A549 (cell line): ENCODE measurements around the gene EHD2. TPM values are rescaled to one million over a fixed set of nuclear protein-coding genes. Genes with fewer than 3 reads are reported as not detected.
A peak's percentile ranks its signal among the peaks of the same experiment; 100 is the strongest.
"Not testable (repeated sequence)": the region's sequence is repeated elsewhere in the genome, so short reads cannot be mapped to it uniquely, and the experiment has no call there.

ENCODE experiments used
- ATAC-seq, 2 experiments: fragments of 200-7000 bp in 1 of 2; fragments of >200 bp in 1 of 2; cut with Nextera tagmentation in 1 of 2; cut with Tn5 transposase in 1 of 2; 3 replicates each; pipeline versions ENCODE4 v1.8.0 to v1.9.1; 2018 to 2020; ENCODE audit warnings: mild to moderate bottlenecking in 1 of 2, moderate library complexity in 1 of 2
- CTCF ChIA-PET: fragments of 300-600 bp; sonication (Branson Sonifier 250); formaldehyde crosslinking; extraction: SDS; loops from one replicate; lab custom pipeline; 2021; ENCODE audit warnings: antibody characterized with exemption, inconsistent platforms; lab: Yijun Ruan, JAX
- POLR2A ChIA-PET: fragments of 350-600 bp; formaldehyde crosslinking; extraction: SDS; loops from one replicate; lab custom pipeline; 2021; ENCODE audit warnings: antibody characterized with exemption, inconsistent platforms; lab: Yijun Ruan, JAX
- DNase-seq, 2 experiments: peaks; one replicate each; pipeline versions ENCODE4 v3.0.0 to v3.0.0-alpha.2; 2011 to 2016; ENCODE audit warnings: low read depth in 1 of 2, low spot score in 1 of 2
- FAIRE-seq: peaks from 2 replicates; lab custom pipeline; 2011; peaks lifted over from hg19 to GRCh38; lab: Jason Lieb, UNC
- H3K27ac ChIP-seq, 2 experiments: fragments of >200 bp; sonication (Bioruptor Twin); formaldehyde crosslinking; 3 replicates each; pipeline ENCODE4 v1.5.1; 2016 to 2017
- H3K4me1 ChIP-seq: fragments of >200 bp; sonication (Bioruptor Twin); formaldehyde crosslinking; 3 replicates; pipeline ENCODE4 v1.6.1; 2016
- H3K4me2 ChIP-seq: fragments of >200 bp; sonication (Bioruptor Twin); formaldehyde crosslinking; 3 replicates; pipeline ENCODE4 v1.6.1; 2016
- H3K4me3 ChIP-seq: fragments of >200 bp; sonication (Bioruptor Twin); formaldehyde crosslinking; 3 replicates; pipeline ENCODE4 v1.5.1; 2016
- H3K9me3 ChIP-seq: fragments of >200 bp; sonication (Bioruptor Twin); formaldehyde crosslinking; 3 replicates; pipeline ENCODE4 v1.6.1; 2016
- CBX8 ChIP-seq: fragments of 200-600 bp; sonication (generic); IDR thresholded peaks from 2 replicates; pipeline ENCODE4 v1.6.1; 2016
- CHD4 ChIP-seq: fragments of 200-600 bp; sonication (generic); IDR thresholded peaks from 2 replicates; pipeline ENCODE4 v1.6.1; 2016; ENCODE audit warnings: antibody characterized with exemption, mild to moderate bottlenecking, borderline replicate concordance
- E2F6 ChIP-seq: IDR thresholded peaks from 2 replicates; pipeline ENCODE4 v1.6.1; 2012; ENCODE audit warnings: low read depth, borderline replicate concordance
- EHMT2 ChIP-seq: fragments of 200-600 bp; sonication (generic); IDR thresholded peaks from 2 replicates; pipeline ENCODE4 v1.6.1; 2016; ENCODE audit warnings: antibody characterized with exemption, low read depth, mild to moderate bottlenecking, moderate library complexity
- FOSL2 ChIP-seq, 2 experiments: fragments of 450-650 bp in 1 of 2; fragments of >200 bp in 1 of 2; sonication (Bioruptor Twin) in 1 of 2; formaldehyde crosslinking; IDR thresholded peaks; 2 replicates each; pipeline versions ENCODE4 v1.5.0 to v1.6.1; 2016 to 2020; ENCODE audit warnings: mild to moderate bottlenecking in 1 of 2, moderate library complexity in 1 of 2
- GATA3 ChIP-seq: IDR thresholded peaks from 2 replicates; pipeline ENCODE4 v1.6.1; 2012; ENCODE audit warnings: borderline replicate concordance
- HES2 ChIP-seq: fragments of >200 bp; sonication (Bioruptor Twin); formaldehyde crosslinking; IDR thresholded peaks from 2 replicates; pipeline ENCODE4 v1.6.1; 2016
- HEYL ChIP-seq: fragments of 250-450 bp; sonication (Bioruptor Pico); IDR thresholded peaks from 2 replicates; pipeline ENCODE4 v1.8.0; 2021; ENCODE audit warnings: mild to moderate bottlenecking, moderate library complexity
- HOXA7 ChIP-seq: fragments of 250-450 bp; sonication (Bioruptor Pico); IDR thresholded peaks from 2 replicates; pipeline ENCODE4 v1.5.0; 2020; ENCODE audit warnings: mild to moderate bottlenecking, moderate library complexity
- HOXB13 ChIP-seq: fragments of 250-450 bp; sonication (Bioruptor Pico); IDR thresholded peaks from 2 replicates; pipeline ENCODE4 v1.5.0; 2020; ENCODE audit warnings: low read depth, mild to moderate bottlenecking, moderate library complexity
- JUNB ChIP-seq: fragments of >200 bp; sonication (Bioruptor Twin); formaldehyde crosslinking; IDR thresholded peaks from 2 replicates; pipeline ENCODE4 v1.6.1; 2016
- KDM1A ChIP-seq: fragments of 200-600 bp; sonication (generic); IDR thresholded peaks from 2 replicates; pipeline ENCODE4 v1.6.1; 2016; ENCODE audit warnings: low read depth, mild to moderate bottlenecking
- MAFK ChIP-seq: fragments of 450-650 bp; IDR thresholded peaks from 2 replicates; pipeline ENCODE4 v1.6.1; 2014; ENCODE audit not compliant: partially characterized antibody
- NPAS2 ChIP-seq: fragments of 250-450 bp; sonication (Bioruptor Pico); IDR thresholded peaks from 2 replicates; pipeline ENCODE4 v1.8.0; 2022; ENCODE audit warnings: mild to moderate bottlenecking, moderate library complexity, borderline replicate concordance
- NR3C1 ChIP-seq: fragments of >200 bp; sonication (Bioruptor Twin); formaldehyde crosslinking; IDR thresholded peaks from 3 replicates; pipeline ENCODE4 v1.6.1; 2017
- POLR2AphosphoS2 ChIP-seq: conservative IDR thresholded peaks from 2 replicates; pipeline ENCODE4 v1.6.1; 2012; ENCODE audit warnings: low read length, improper control_type of control experiment, inconsistent platforms
- RAD21 ChIP-seq, 2 experiments: fragments of >200 bp in 1 of 2; sonication (Bioruptor Twin) in 1 of 2; formaldehyde crosslinking in 1 of 2; IDR thresholded peaks in 1 of 2; conservative IDR thresholded peaks in 1 of 2; 2 replicates in 1 of 2; 3 replicates in 1 of 2; pipeline ENCODE4 v1.6.1; 2012 to 2018; ENCODE audit warnings: inconsistent platforms in 1 of 2
- RARB ChIP-seq: fragments of 250-450 bp; sonication (Bioruptor Pico); IDR thresholded peaks from 2 replicates; pipeline ENCODE4 v1.8.0; 2021; ENCODE audit warnings: mild to moderate bottlenecking, moderate library complexity
- RCOR1 ChIP-seq: fragments of 150-350 bp; IDR thresholded peaks from 2 replicates; pipeline ENCODE4 v1.6.1; 2014; ENCODE audit warnings: antibody characterized with exemption, low read length, low read depth
- RFX5 ChIP-seq: fragments of 450-650 bp; IDR thresholded peaks from 2 replicates; pipeline ENCODE4 v1.7.1; 2014; ENCODE audit warnings: antibody characterized with exemption, mild to moderate bottlenecking, moderate library complexity
- RNF2 ChIP-seq: fragments of 200-600 bp; sonication (generic); IDR thresholded peaks from 2 replicates; pipeline ENCODE4 v1.6.1; 2016; ENCODE audit warnings: low read depth, mild to moderate bottlenecking, antibody characterized with exemption, moderate library complexity, borderline replicate concordance
- ZC3H11A ChIP-seq: fragments of 450-650 bp; IDR thresholded peaks from 2 replicates; pipeline ENCODE4 v1.6.1; 2014; ENCODE audit warnings: antibody characterized with exemption, mild to moderate bottlenecking
- WGBS: methylation state at CpG from one replicate; pipeline ENCODE4 v1.1.6; 2017; ENCODE audit errors: missing lambda C conversion rate; 5-methylcytosine and 5-hydroxymethylcytosine counted together
- polyA plus RNA-seq, 4 experiments: library from polyadenylated mRNA; depleted of rRNA in 3 of 4; stranded (reverse); fragments of >200 nt; fragmentation: RNase III in 1 of 4; extraction: RNeasy Plus Mini Kit Qiagen cat#74134 plus additional on column Dnase treatment in 1 of 4; gene quantifications; 2 replicates in 3 of 4; 3 replicates in 1 of 4; pipeline ENCODE4 v1.2.3, GENCODE V29; 2011 to 2017
- TF ChIP-seq, protein P1 (sequence below): fragments of >200 bp; sonication (Bioruptor Twin); formaldehyde crosslinking; IDR thresholded peaks from 3 replicates; pipeline ENCODE4 v1.6.1; 2016
- TF ChIP-seq, protein P2 (sequence below): fragments of 200-600 bp; sonication (generic); IDR thresholded peaks from 2 replicates; pipeline ENCODE4 v1.6.1; 2016; ENCODE audit warnings: antibody characterized with exemption, mild to moderate bottlenecking, moderate library complexity

EHD2 gene
- polyA plus RNA-seq, 2 of the 4 experiments (the other 2 are of a cell fraction) = 32.3 to 105 TPM

DNA sequence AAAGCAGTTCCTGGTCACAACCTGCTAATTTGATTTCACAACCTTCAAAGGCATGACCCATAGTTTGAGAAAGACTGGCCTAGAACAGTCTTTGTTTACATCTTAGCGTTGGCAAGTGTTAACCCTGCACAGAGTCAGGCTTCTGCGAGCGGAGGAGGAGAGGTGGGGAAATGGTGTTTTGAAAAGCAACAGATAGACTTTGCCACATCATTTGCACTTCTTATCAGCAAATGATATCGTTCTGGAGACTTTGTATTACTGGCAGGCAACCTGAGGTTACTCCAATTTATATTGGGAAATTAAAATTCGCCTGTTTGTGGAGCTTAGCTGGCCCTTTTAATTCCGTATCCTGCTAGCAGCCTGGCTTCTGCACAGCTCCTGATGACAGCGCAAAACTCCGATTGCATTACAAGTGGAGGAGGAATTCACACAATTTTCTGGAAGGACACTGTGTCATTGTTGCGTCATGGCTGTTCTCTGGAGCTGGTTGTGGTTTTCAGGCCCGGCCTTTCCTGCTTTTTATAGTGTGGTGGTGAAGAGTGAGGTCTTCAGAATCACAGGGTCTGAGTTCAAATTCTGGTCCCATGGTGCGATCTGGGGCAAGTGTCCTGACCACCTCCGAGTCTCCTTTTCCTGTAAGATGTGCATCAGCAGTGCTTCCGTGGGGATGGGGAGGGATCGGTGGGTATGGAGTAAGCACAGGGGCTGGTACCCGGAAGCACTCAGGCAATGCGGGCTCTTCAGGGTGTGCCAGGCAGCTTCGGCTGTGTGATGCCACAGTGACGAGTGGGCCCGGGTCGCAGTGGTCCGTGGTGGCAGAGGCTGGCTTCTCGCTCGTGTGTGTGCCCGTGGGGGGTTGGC lies 49.1 kb upstream of the EHD2 start (continued):
- TF ChIP-seq FOSL2 (IDR thresholded peaks at IDR 0.05) (no peak), FOSL2 (CRISPR knock-in tag; IDR thresholded peaks at IDR 0.05) (0 out of 2 replicates have a peak, but pooled peaks have one; percentile 17)

- FAIRE-seq, DNase-seq, H3K4me3 ChIP-seq, H3K9me3 ChIP-seq, H3K4me2 ChIP-seq, ATAC-seq: not testable (repeated sequence)
- ChIA-PET POLR2A (interaction anchor here (0.7 kb wide), 1 partner anchor 28 kb away, joined by 6 read pairs; no protein-coding TSS in a partner anchor), CTCF (interaction anchor here (0.7 to 1.5 kb wide), 6 partner anchors 28 to 320 kb away, joined by 3 to 4 read pairs (median 3); partner anchors contain the start of genes DHX34 and KPTN)
- Histone ChIP-seq H3K27ac (peak overlapping the region in 1 of 2 experiments; percentile 79; a peak in 1 of 6 replicates), H3K4me1 (peaks cover 50% of the 10 kb centered on the region)
- 96% methylated on average over 13 of the region's 13 CpGs for WGBS
Observed at GRCh38 chr19:47668556-47668955, 44.7 kb upstream of the EHD2 start.

DNA sequence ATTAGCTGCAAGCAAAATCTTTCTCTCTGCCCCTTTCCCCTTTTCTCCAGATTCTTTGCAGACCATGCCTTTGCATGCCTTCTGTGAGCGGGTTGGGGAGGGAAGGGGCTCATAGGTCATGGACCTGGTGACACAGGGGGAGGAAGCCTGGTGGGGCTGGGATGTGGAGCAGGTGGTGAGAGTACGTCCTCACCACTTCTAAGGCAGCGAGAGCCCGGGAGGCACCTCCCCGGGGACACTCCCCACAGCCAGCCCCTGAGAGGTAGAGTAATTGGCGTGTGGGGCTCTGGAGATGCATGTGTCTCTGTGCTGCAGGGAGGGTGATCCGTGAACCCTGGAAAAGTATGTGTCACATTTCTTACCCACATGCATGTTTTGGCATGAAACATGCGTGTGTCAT lies 42.5 kb upstream of the EHD2 start:
- no peak overlapping the region for H3K4me2 ChIP-seq
- TF ChIP-seq RAD21 (conservative IDR thresholded peaks at IDR 0.05 in 1 of 2, IDR thresholded peaks at IDR 0.05 in 1 of 2) (no peak), RCOR1 (no peak), E2F6 (no peak), ZC3H11A (no peak), NPAS2 (CRISPR knock-in tag) (no peak), JUNB (no peak), CHD4 (no peak), NR3C1 (no peak), GATA3 (no peak), HEYL (CRISPR knock-in tag) (no peak), KDM1A (no peak), CBX8 (no peak), RFX5 (no peak), MAFK (no peak), HOXB13 (no peak), EHMT2 (no peak)
- TF ChIP-seq, protein P1, sequence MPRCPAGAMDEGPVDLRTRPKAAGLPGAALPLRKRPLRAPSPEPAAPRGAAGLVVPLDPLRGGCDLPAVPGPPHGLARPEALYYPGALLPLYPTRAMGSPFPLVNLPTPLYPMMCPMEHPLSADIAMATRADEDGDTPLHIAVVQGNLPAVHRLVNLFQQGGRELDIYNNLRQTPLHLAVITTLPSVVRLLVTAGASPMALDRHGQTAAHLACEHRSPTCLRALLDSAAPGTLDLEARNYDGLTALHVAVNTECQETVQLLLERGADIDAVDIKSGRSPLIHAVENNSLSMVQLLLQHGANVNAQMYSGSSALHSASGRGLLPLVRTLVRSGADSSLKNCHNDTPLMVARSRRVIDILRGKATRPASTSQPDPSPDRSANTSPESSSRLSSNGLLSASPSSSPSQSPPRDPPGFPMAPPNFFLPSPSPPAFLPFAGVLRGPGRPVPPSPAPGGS = no peak
- DNase-seq (no peak), FAIRE-seq (no peak), ATAC-seq (no peak)
- no peak overlapping the region for H3K4me3 ChIP-seq
- POLR2A ChIA-PET = no interaction called here
- WGBS = 97% methylated on average over 8 of the region's 8 CpGs
- CTCF ChIA-PET = interaction anchor here (0.9 to 1.8 kb wide), 5 partner anchors 14 to 187 kb away, joined by 3 to 7 read pairs (median 3); partner anchors contain the start of gene KPTN
- peaks cover 29% of the 10 kb centered on the region for H3K4me1 ChIP-seq
- H3K27ac ChIP-seq = no peak overlapping the region
- no peaks in the 10 kb centered on the region for H3K9me3 ChIP-seq

GRCh38 chr19:47671499-47671898 lies 41.7 kb upstream of the EHD2 start:
- H3K4me1 ChIP-seq = peaks cover 21% of the 10 kb centered on the region
- DNase-seq (no peak), ATAC-seq (no peak), FAIRE-seq (no peak)
- no peak overlapping the region for H3K4me2 ChIP-seq
- ChIA-PET CTCF (interaction anchor here (0.9 to 1.8 kb wide), 4 partner anchors 14 to 188 kb away, joined by 3 to 7 read pairs (median 3); partner anchors contain the start of gene KPTN), POLR2A (no interaction called here)
- no peaks in the 10 kb centered on the region for H3K9me3 ChIP-seq
- H3K4me3 ChIP-seq = no peak overlapping the region
- H3K27ac ChIP-seq = no peak overlapping the region
- 97% methylated on average over 2 of the region's 2 CpGs for WGBS
- TF ChIP-seq POLR2AphosphoS2 = no peak
- TF ChIP-seq CHD4 = no peak
- no peak for TF ChIP-seq E2F6
- TF ChIP-seq HEYL (CRISPR knock-in tag) = no peak
- TF ChIP-seq RARB = no peak
- TF ChIP-seq HES2 = no peak
- TF ChIP-seq RNF2 = no peak
- TF ChIP-seq HOXB13 = no peak
- TF ChIP-seq, protein P2, sequence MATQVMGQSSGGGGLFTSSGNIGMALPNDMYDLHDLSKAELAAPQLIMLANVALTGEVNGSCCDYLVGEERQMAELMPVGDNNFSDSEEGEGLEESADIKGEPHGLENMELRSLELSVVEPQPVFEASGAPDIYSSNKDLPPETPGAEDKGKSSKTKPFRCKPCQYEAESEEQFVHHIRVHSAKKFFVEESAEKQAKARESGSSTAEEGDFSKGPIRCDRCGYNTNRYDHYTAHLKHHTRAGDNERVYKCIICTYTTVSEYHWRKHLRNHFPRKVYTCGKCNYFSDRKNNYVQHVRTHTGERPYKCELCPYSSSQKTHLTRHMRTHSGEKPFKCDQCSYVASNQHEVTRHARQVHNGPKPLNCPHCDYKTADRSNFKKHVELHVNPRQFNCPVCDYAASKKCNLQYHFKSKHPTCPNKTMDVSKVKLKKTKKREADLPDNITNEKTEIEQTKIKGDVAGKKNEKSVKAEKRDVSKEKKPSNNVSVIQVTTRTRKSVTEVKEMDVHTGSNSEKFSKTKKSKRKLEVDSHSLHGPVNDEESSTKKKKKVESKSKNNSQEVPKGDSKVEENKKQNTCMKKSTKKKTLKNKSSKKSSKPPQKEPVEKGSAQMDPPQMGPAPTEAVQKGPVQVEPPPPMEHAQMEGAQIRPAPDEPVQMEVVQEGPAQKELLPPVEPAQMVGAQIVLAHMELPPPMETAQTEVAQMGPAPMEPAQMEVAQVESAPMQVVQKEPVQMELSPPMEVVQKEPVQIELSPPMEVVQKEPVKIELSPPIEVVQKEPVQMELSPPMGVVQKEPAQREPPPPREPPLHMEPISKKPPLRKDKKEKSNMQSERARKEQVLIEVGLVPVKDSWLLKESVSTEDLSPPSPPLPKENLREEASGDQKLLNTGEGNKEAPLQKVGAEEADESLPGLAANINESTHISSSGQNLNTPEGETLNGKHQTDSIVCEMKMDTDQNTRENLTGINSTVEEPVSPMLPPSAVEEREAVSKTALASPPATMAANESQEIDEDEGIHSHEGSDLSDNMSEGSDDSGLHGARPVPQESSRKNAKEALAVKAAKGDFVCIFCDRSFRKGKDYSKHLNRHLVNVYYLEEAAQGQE = no peak
- no peak for TF ChIP-seq HOXA7 (CRISPR knock-in tag)
